ENCODE measurements around the gene LEPROT. TPM values are rescaled to one million over a fixed set of nuclear protein-coding genes. Genes with fewer than 3 reads are reported as not detected.
A peak's percentile ranks its signal among the peaks of the same experiment; 100 is the strongest.
"Not testable (repeated sequence)": the region's sequence is repeated elsewhere in the genome, so short reads cannot be mapped to it uniquely, and the experiment has no call there.

The LEPROT gene
- polyA plus RNA-seq, 10 donors = 53.8 to 78.4 (median 61.2) TPM

- no peak for DNase-seq
These were observed 14.3 kb downstream of the LEPROT start for GRCh38 chr1:65434760-65435159.

- DNase-seq = peak; percentile 38 to 60 (median 48)
These were observed 15.5 kb downstream of the LEPROT start for GRCh38 chr1:65435987-65436386.

GRCh38 chr1:65437616-65438015, 17.1 kb downstream of the LEPROT start:
- DNase-seq = no peak

- no peak for DNase-seq
These were observed 19.9 kb downstream of the LEPROT start for GRCh38 chr1:65440322-65440900.

GRCh38 chr1:65440915-65441314, 20.4 kb downstream of the LEPROT start:
- peak in 1 of 3 donors; percentile 26 for DNase-seq

- no peak for DNase-seq
These were observed 21.0 kb downstream of the LEPROT start for GRCh38 chr1:65441464-65441863.

GRCh38 chr1:65442442-65442841, 22.0 kb downstream of the LEPROT start:
- no peak for DNase-seq

- DNase-seq = no peak
These were observed 23.2 kb downstream of the LEPROT start for GRCh38 chr1:65443647-65444046.

- no peak for DNase-seq
These were observed 23.7 kb downstream of the LEPROT start for GRCh38 chr1:65444128-65444640.

- no peak for DNase-seq
These were observed 25.4 kb downstream of the LEPROT start for GRCh38 chr1:65445837-65446236.

- DNase-seq = no peak
These were observed 28.9 kb downstream of the LEPROT start for GRCh38 chr1:65449214-65449823.

- not testable (repeated sequence) for DNase-seq
These were observed 35.2 kb downstream of the LEPROT start for GRCh38 chr1:65455678-65456077.

- DNase-seq = no peak
These were observed 36.0 kb downstream of the LEPROT start for GRCh38 chr1:65456481-65456880.

GRCh38 chr1:65457868-65458267, 37.4 kb downstream of the LEPROT start:
- no peak for DNase-seq

GRCh38 chr1:65458730-65459396, 38.4 kb downstream of the LEPROT start:
- DNase-seq = no peak

GRCh38 chr1:65459397-65459768, 38.9 kb downstream of the LEPROT start:
- DNase-seq = no peak

GRCh38 chr1:65465837-65466236, 45.4 kb downstream of the LEPROT start:
- not testable (repeated sequence) for DNase-seq

- DNase-seq = no peak
These were observed 47.1 kb downstream of the LEPROT start for GRCh38 chr1:65467536-65467935.

GRCh38 chr1:65469126-65469888, 48.8 kb downstream of the LEPROT start:
- DNase-seq = peak in 1 of 3 donors; percentile 48

GRCh38 chr1:65469889-65470340, 49.4 kb downstream of the LEPROT start:
- DNase-seq = peak; percentile 43 to 81 (median 59)

- peak in 2 of 3 donors; percentile 17 to 34 for DNase-seq
These were observed 50.3 kb downstream of the LEPROT start for GRCh38 chr1:65470766-65471165.

- DNase-seq = peak in 1 of 3 donors; percentile 55
These were observed 50.9 kb downstream of the LEPROT start for GRCh38 chr1:65471213-65471833.

Data from muscle of back (tissue), 11 donors.